Neural progenitor cell (in vitro differentiated cells): ENCODE data around the gene RNGTT.
"Not testable (repeated sequence)": the region's sequence is repeated elsewhere in the genome, so short reads cannot be mapped to it uniquely, and the experiment has no call there.

ENCODE experiments used
- CTCF ChIP-seq: fragments of 200-600 bp; sonication (generic); IDR thresholded peaks from 2 replicates; pipeline ENCODE4 v1.5.1; 2017; ENCODE audit warnings: antibody characterized with exemption, mild to moderate bottlenecking
- EZH2 ChIP-seq: fragments of 200-600 bp; sonication (generic); IDR thresholded peaks from 2 replicates; pipeline ENCODE4 v1.6.1; 2017; ENCODE audit warnings: antibody characterized with exemption, mild to moderate bottlenecking, moderate library complexity
- EZH2phosphoT487 ChIP-seq: fragments of 200-600 bp; sonication (generic); IDR thresholded peaks from 2 replicates; pipeline ENCODE4 v1.6.1; 2017; ENCODE audit warnings: antibody characterized with exemption

DNA sequence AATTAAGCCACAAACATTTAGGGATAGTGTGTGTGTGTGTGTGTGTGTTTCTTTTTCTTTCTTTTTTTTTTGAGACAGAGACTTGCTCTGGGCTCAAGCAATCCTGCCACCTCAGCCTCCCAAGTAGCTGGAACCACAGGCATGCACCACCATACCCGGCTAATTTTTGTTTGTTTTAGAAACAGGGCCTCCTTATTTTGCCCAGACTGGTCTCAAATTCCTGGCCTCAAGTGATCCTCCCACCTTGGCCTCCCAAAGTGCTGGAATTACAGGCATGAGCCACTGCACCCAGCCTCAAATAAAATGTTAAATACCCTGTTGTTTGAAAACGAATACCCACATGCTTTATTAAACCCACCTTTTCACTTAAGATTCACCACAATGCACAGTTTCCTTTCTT is 195.3 kb downstream of the RNGTT start:
- not testable (repeated sequence) for TF ChIP-seq CTCF, EZH2phosphoT487, EZH2
